ENCODE data around the gene OR10A7.

- TF ChIP-seq, protein P1, sequence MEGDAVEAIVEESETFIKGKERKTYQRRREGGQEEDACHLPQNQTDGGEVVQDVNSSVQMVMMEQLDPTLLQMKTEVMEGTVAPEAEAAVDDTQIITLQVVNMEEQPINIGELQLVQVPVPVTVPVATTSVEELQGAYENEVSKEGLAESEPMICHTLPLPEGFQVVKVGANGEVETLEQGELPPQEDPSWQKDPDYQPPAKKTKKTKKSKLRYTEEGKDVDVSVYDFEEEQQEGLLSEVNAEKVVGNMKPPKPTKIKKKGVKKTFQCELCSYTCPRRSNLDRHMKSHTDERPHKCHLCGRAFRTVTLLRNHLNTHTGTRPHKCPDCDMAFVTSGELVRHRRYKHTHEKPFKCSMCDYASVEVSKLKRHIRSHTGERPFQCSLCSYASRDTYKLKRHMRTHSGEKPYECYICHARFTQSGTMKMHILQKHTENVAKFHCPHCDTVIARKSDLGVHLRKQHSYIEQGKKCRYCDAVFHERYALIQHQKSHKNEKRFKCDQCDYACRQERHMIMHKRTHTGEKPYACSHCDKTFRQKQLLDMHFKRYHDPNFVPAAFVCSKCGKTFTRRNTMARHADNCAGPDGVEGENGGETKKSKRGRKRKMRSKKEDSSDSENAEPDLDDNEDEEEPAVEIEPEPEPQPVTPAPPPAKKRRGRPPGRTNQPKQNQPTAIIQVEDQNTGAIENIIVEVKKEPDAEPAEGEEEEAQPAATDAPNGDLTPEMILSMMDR (IDR thresholded peaks at IDR 0.05; ENCODE audit: low read depth, low read length, poor library complexity, severe bottlenecking), result no peak
- TF ChIP-seq EZH2phosphoT487 (IDR thresholded peaks at IDR 0.05; ENCODE audit: borderline replicate concordance, low read length), result no peak
Observed at GRCh38 chr12:55246159-55246558, 25.3 kb downstream of the OR10A7 start.

All from DOHH2 (cell line).